OCI-LY1 (cell line): ENCODE measurements around the gene JPH3.

Experiments used
- H2AFZ ChIP-seq: fragments of 200-600 bp; sonication (generic), shearing (Covaris generic); 2 replicates; pipeline ENCODE4 v1.6.0; 2014; ENCODE audit warnings: antibody characterized with exemption, mild to moderate bottlenecking, low read length
- H3F3A ChIP-seq: fragments of 200-600 bp; sonication (generic), shearing (Covaris generic); 2 replicates; pipeline ENCODE4 v1.6.0; 2014; ENCODE audit warnings: mild to moderate bottlenecking, antibody characterized with exemption, low read length, moderate library complexity; ENCODE audit not compliant: insufficient read depth
- H3K27ac ChIP-seq: fragments of 200-600 bp; sonication (generic); 2 replicates; pipeline ENCODE4 v1.5.1; 2014; ENCODE audit warnings: low read length, mixed run types, mild to moderate bottlenecking, low read depth; ENCODE audit not compliant: poor library complexity, severe bottlenecking
- H3K27me3 ChIP-seq: fragments of 200-600 bp; sonication (generic); 2 replicates; pipeline ENCODE4 v1.6.0; 2014; ENCODE audit warnings: antibody characterized with exemption, mild to moderate bottlenecking, low read length, moderate library complexity; ENCODE audit not compliant: insufficient read depth
- H3K36me3 ChIP-seq: fragments of 200-600 bp; sonication (generic); 2 replicates; pipeline ENCODE4 v1.6.1; 2014; ENCODE audit warnings: mild to moderate bottlenecking, antibody characterized with exemption, low read length, moderate library complexity, mixed read lengths; ENCODE audit not compliant: insufficient read depth
- H3K4me1 ChIP-seq: fragments of 200-600 bp; sonication (generic); 2 replicates; pipeline ENCODE4 v1.5.1; 2014; ENCODE audit warnings: mild to moderate bottlenecking, low read length, moderate library complexity; ENCODE audit not compliant: insufficient read depth, severe bottlenecking
- H3K4me2 ChIP-seq: fragments of 200-600 bp; sonication (generic), shearing (Covaris generic); 2 replicates; pipeline ENCODE4 v1.6.1; 2014; ENCODE audit warnings: low read length
- H3K4me3 ChIP-seq: fragments of 200-600 bp; sonication (generic); 2 replicates; pipeline ENCODE4 v1.5.1; 2014; ENCODE audit warnings: low read length, low read depth, mild to moderate bottlenecking, mixed read lengths; ENCODE audit not compliant: poor library complexity, severe bottlenecking
- H3K79me2 ChIP-seq: fragments of 200-600 bp; shearing (Covaris generic); 2 replicates; pipeline ENCODE4 v1.6.1; 2016; ENCODE audit warnings: mixed run types, low read length, mixed read lengths; ENCODE audit not compliant: insufficient read depth
- H3K9ac ChIP-seq: fragments of 200-600 bp; sonication (generic), shearing (Covaris generic); 2 replicates; pipeline ENCODE4 v1.6.1; 2014; ENCODE audit warnings: mild to moderate bottlenecking, low read length, mixed read lengths
- H3K9me2 ChIP-seq: fragments of 200-600 bp; sonication (generic), shearing (Covaris generic); 2 replicates; pipeline ENCODE4 v1.6.1; 2014; ENCODE audit warnings: low read depth, mild to moderate bottlenecking, low read length, mixed read lengths
- H3K9me3 ChIP-seq: fragments of 200-600 bp; shearing (Covaris generic); 2 replicates; pipeline ENCODE4 v1.6.1; 2014; ENCODE audit warnings: low read length, mixed read lengths
- H4K20me1 ChIP-seq: fragments of 200-600 bp; sonication (generic), shearing (Covaris generic); 2 replicates; pipeline ENCODE4 v1.6.0; 2016; ENCODE audit warnings: mild to moderate bottlenecking, low read length; ENCODE audit not compliant: insufficient read depth
- CTCF ChIP-seq: fragments of 200-600 bp; sonication (generic), shearing (Covaris generic); IDR thresholded peaks from 2 replicates; pipeline ENCODE4 v1.5.1; 2017; ENCODE audit warnings: mild to moderate bottlenecking, antibody characterized with exemption, low read length, moderate library complexity, mixed read lengths
- EZH2 ChIP-seq: fragments of 200-600 bp; sonication (generic), shearing (Covaris generic); IDR thresholded peaks from 2 replicates; pipeline ENCODE4 v1.8.0; 2017; ENCODE audit warnings: borderline replicate concordance, mixed run types, mild to moderate bottlenecking, antibody characterized with exemption, low read length, moderate library complexity, mixed read lengths

The JPH3 gene

DNA sequence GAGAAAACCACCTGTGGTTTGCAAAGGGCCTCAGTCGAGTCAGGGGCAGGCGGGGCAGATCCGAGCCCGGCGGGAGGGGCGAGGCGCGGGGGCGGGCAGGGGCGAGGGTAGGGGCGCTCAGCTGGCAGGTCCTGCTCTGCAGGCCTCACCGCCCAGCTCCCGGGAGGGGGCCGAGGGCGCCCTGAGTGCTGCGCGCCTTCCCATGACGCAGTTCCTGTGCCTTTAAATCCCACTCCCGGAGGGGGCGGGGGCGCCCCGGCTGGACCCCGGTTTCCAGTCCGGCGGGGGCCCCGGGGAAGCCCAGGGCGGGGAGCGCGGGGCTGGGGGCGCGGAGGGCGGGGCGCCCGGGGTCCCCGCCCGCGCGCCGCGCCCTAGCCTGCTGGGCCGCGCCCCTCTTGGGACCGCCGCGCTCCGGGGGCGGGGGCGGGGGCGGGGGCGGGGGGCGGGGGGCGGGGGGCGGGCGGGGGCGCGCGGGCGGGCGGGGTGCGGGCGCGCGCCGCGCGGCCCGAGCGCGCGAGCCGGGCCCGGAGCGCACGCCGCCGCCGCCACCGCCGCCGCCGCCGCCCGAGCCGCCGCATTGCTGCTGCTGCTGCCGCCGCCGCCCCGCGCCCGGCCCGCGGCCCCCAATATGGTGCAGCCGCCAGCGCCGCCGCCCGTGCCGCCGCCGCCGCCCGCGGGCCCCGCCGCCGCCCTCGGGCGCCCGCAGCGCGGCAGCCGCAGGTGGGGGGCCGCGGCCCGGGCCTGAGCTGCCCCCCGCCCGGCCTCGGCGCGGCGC, at the start of gene JPH3:
JPH3 (plus strand) TSS at position 508 of the 775 bp plus-strand sequence. CDS start 639 bp downstream, outside the sequence.
- H3K9me2 ChIP-seq: no peaks in the 10 kb centered on the region
- H3K27me3 ChIP-seq: peaks cover 3% of the 10 kb centered on the region; the same call in 1 of the 2 replicates
- H3K4me1 ChIP-seq: no peaks in the 10 kb centered on the region
- no peak within 1 kb of the TSS for H3K4me3 ChIP-seq
- H3K9me3 ChIP-seq: no peaks in the 10 kb centered on the region
- H3K27ac ChIP-seq: no peak within 1 kb of the TSS
- H3K4me2 ChIP-seq: no peak within 1 kb of the TSS
- no peaks in the 10 kb centered on the region for H3F3A ChIP-seq
- TF ChIP-seq CTCF (no peak), EZH2 (no peak)
- H3K36me3 ChIP-seq: no peaks in the 10 kb centered on the region
- H4K20me1 ChIP-seq: no peaks in the 10 kb centered on the region
- no peak within 1 kb of the TSS for H3K9ac ChIP-seq
- H2AFZ ChIP-seq: no peak within 1 kb of the TSS
- H3K79me2 ChIP-seq: no peaks in the 10 kb centered on the region

DNA sequence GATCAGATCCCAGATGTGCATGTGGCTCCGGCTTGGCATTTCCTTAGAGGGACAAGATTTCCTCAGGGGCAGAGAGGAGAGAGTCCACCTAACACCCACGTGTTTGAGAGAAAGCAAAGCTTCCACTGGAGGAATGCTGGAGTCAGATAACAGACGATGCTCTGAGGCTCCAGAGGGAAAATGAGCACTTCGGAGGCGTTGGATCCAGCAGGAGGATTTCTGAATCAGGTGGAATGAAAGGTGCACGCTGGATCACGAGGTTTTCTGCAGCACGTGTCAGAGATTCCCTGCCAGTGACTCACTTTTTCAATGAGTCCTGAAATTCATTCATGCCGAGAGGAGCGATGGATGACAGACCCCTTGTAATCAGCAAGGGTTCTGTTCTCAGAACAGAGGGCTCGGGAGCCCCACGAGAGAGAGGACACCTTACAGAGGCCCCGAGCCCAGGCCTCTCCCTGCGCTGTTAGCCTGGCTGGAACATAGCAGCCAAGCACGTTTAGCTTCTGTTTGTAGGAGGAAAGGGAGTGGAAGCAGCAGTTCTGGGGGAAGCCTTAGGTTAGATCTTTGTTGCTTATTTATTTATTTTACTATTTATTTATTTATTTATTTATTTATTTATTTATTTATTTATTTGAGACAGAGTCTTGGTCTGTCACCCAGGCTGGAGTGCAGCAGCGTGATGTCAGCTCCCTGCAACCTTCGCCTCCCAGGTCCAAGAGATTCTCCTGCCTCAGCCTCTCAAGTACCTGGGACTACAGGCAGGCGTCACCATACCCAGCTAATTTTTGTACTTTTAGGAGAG, 49.3 kb upstream of the JPH3 start:
- Histone ChIP-seq H3K9me3 (no peaks in the 10 kb centered on the region), H3K4me1 (no peaks in the 10 kb centered on the region), H4K20me1 (no peaks in the 10 kb centered on the region), H2AFZ (no peak overlapping the region), H3K36me3 (no peaks in the 10 kb centered on the region), H3K27ac (no peak overlapping the region), H3K4me2 (no peak overlapping the region), H3K4me3 (no peak overlapping the region), H3K27me3 (peaks cover 5% of the 10 kb centered on the region; the same call in 1 of the 2 replicates), H3F3A (no peaks in the 10 kb centered on the region), H3K9ac (no peak overlapping the region), H3K79me2 (no peaks in the 10 kb centered on the region), H3K9me2 (no peaks in the 10 kb centered on the region)
- TF ChIP-seq CTCF: no peak
- no peak for TF ChIP-seq EZH2

DNA sequence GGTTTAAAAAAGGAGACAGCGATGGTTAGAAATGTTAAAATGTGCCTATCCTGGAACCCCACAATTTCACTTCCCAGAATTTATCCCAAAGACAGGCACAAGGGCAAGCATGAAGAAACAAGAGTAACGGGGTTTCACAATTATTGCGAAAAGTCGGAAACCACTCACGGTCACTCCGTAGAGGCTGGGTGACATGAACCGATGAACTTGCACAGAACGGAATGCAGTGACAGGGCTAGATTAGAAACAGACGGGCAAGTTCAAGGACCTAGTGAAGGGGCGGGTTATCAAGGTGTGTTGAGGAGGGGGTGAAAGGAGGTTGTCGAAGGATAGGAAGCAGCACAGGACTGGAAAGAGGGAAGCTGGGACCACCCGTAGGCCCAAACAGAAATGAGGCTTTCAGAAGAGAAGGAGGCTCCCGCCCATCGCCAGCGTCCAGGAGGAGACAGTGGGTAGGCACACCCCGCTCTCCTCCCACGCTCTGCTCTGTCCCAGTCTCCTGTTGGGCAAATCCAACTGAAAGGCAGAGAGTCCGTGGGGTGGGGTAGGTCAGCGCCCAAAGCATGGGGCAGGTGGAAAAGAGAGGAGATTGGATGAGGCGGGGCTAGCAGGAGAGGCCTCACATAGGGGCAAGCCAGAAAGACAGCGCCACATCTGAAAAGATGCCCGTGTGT, 47.4 kb upstream of the JPH3 start:
- Histone ChIP-seq H3K9me3 (no peaks in the 10 kb centered on the region), H3F3A (no peaks in the 10 kb centered on the region), H3K27me3 (peaks cover 5% of the 10 kb centered on the region; the same call in 1 of the 2 replicates), H2AFZ (no peak overlapping the region), H3K9me2 (no peaks in the 10 kb centered on the region), H3K4me3 (no peak overlapping the region), H3K9ac (no peak overlapping the region), H3K4me1 (no peaks in the 10 kb centered on the region), H3K79me2 (no peaks in the 10 kb centered on the region), H4K20me1 (no peaks in the 10 kb centered on the region), H3K4me2 (no peak overlapping the region), H3K27ac (no peak overlapping the region), H3K36me3 (no peaks in the 10 kb centered on the region)
- TF ChIP-seq EZH2 (no peak), CTCF (no peak)
